Endothelial cell (in vitro differentiated cells): ENCODE measurements around the gene RORB. TPM values are rescaled to one million over a fixed set of nuclear protein-coding genes. Genes with fewer than 3 reads are reported as not detected.

Experiments
- DNase-seq: peaks from one replicate; pipeline ENCODE4 v3.0.0; 2021; ENCODE audit warnings: low spot score
- H3K27ac Mint-ChIP-seq: one replicate; pipeline ENCODE4 v1.8.0; 2021; ENCODE audit warnings: mixed read lengths, inconsistent platforms; ENCODE audit not compliant: unreplicated experiment
- H3K27me3 Mint-ChIP-seq: one replicate; pipeline ENCODE4 v1.8.0; 2021; ENCODE audit warnings: mild to moderate bottlenecking, moderate library complexity, mixed read lengths, inconsistent platforms; ENCODE audit not compliant: unreplicated experiment
- H3K36me3 Mint-ChIP-seq: one replicate; pipeline ENCODE4 v1.8.0; 2021; ENCODE audit warnings: mild to moderate bottlenecking, low read depth, mixed read lengths, inconsistent platforms; ENCODE audit not compliant: unreplicated experiment
- H3K4me1 Mint-ChIP-seq: one replicate; pipeline ENCODE4 v1.8.0; 2021; ENCODE audit warnings: mild to moderate bottlenecking, mixed read lengths, inconsistent platforms; ENCODE audit not compliant: unreplicated experiment
- H3K4me3 Mint-ChIP-seq: one replicate; pipeline ENCODE4 v1.8.0; 2021; ENCODE audit warnings: mild to moderate bottlenecking, mixed read lengths, inconsistent platforms; ENCODE audit not compliant: unreplicated experiment
- H3K9me3 Mint-ChIP-seq: one replicate; pipeline ENCODE4 v1.8.0; 2021; ENCODE audit warnings: mixed read lengths, inconsistent platforms; ENCODE audit not compliant: unreplicated experiment
- total RNA-seq: library from RNA; stranded (reverse); fragmentation: NEBNext Ultra II Directional; extraction: Animal tissue kit (Norgen Biotek cat#: 25700); gene quantifications from one replicate; pipeline ENCODE4 v1.2.1, GENCODE V29; 2021; ENCODE audit not compliant: unreplicated experiment
- TF ChIP-seq, protein P1 (sequence below): fragments of 200-600 bp; sonication (generic); IDR thresholded peaks from one replicate; pipeline ENCODE4 v1.5.0; 2021; ENCODE audit warnings: antibody characterized with exemption; ENCODE audit not compliant: unreplicated experiment

RORB gene
- total RNA-seq, 1 donor from 2014 or later = 0.51 TPM

GRCh38 chr9:74653410-74654080 is 156.4 kb downstream of the RORB start:
- DNase-seq = no peak

GRCh38 chr9:74662674-74663073 is 165.5 kb downstream of the RORB start:
- Mint-ChIP-seq H3K9me3 (no peaks in the 10 kb centered on the region), H3K27me3 (no peaks in the 10 kb centered on the region), H3K4me1 (no peaks in the 10 kb centered on the region), H3K36me3 (no peaks in the 10 kb centered on the region), H3K27ac (no peak overlapping the region), H3K4me3 (no peak overlapping the region)
- TF ChIP-seq, protein P1, sequence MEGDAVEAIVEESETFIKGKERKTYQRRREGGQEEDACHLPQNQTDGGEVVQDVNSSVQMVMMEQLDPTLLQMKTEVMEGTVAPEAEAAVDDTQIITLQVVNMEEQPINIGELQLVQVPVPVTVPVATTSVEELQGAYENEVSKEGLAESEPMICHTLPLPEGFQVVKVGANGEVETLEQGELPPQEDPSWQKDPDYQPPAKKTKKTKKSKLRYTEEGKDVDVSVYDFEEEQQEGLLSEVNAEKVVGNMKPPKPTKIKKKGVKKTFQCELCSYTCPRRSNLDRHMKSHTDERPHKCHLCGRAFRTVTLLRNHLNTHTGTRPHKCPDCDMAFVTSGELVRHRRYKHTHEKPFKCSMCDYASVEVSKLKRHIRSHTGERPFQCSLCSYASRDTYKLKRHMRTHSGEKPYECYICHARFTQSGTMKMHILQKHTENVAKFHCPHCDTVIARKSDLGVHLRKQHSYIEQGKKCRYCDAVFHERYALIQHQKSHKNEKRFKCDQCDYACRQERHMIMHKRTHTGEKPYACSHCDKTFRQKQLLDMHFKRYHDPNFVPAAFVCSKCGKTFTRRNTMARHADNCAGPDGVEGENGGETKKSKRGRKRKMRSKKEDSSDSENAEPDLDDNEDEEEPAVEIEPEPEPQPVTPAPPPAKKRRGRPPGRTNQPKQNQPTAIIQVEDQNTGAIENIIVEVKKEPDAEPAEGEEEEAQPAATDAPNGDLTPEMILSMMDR = no peak
- DNase-seq = no peak

More at GRCh38 chr9:74653410-74654080, 156.4 kb downstream of the RORB start:
- Mint-ChIP-seq H3K4me1 (no peaks in the 10 kb centered on the region), H3K9me3 (no peaks in the 10 kb centered on the region), H3K4me3 (no peak overlapping the region), H3K27me3 (no peaks in the 10 kb centered on the region), H3K27ac (no peak overlapping the region), H3K36me3 (no peaks in the 10 kb centered on the region)
- TF ChIP-seq, protein P1 = no peak

GRCh38 chr9:74663439-74663838 is 166.3 kb downstream of the RORB start:
- no peaks in the 10 kb centered on the region for H3K9me3 Mint-ChIP-seq
- no peak overlapping the region for H3K4me3 Mint-ChIP-seq
- no peaks in the 10 kb centered on the region for H3K27me3 Mint-ChIP-seq
- no peaks in the 10 kb centered on the region for H3K36me3 Mint-ChIP-seq
- no peaks in the 10 kb centered on the region for H3K4me1 Mint-ChIP-seq
- no peak overlapping the region for H3K27ac Mint-ChIP-seq
- TF ChIP-seq, protein P1 = no peak
- no peak for DNase-seq

DNA sequence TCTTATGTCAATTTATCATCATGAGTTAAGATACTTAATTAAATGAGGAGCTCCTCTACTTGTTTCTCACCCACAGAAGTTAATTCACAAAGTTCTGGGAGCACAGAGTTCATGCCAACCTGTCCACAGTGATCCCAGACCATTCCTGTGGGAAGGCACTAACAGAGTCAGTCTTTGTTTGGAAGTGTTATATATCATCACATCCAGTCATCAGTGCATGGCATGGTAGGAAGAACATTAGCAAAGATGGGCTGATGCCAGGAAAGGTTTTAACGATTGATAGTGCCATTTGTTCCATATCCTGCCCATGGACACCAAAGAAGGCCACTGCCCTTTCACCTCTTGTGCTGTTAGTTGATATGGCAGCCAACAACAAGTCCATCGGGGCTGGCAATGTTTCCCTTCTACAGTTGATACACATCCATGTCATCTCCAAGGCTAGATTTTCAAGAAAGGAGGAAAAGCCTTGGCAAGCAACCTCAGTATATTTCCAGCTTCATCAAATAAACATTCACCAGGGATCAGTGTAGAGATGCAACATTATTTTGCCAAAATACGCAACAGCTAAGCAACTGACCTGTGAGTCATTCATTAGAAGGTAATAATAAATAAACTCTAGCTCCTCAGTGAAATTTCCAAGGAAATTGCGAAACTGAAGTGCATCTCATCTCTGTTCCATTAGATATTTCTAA is 169.6 kb downstream of the RORB start:
- Mint-ChIP-seq H3K36me3 (no peaks in the 10 kb centered on the region), H3K27ac (no peak overlapping the region), H3K27me3 (no peaks in the 10 kb centered on the region), H3K4me1 (no peaks in the 10 kb centered on the region), H3K9me3 (no peaks in the 10 kb centered on the region), H3K4me3 (no peak overlapping the region)
- DNase-seq = no peak
- TF ChIP-seq, protein P1 = no peak

DNA sequence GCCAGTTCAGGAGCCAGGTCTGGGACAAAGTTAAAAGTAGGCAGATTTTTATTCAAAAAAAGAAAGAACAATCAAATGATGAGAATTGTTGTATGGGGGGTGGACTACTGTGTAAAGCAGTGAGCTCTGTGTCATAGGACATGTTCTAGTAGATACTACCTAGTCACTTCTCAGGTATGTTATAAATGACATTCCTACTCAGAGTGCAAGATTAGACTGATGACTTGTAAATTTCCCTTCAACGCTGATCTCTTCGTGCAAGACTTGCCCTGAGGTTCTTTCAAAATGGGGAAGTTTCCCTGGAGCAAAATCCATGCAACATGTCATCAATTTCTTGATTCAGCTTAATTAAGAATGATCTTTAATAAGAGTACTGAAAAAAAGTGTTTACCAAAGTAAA is 175.1 kb downstream of the RORB start:
- TF ChIP-seq, protein P1 = no peak
- DNase-seq = no peak
- Mint-ChIP-seq H3K4me1 (no peaks in the 10 kb centered on the region), H3K4me3 (no peak overlapping the region), H3K27ac (no peak overlapping the region), H3K27me3 (no peaks in the 10 kb centered on the region), H3K9me3 (no peaks in the 10 kb centered on the region), H3K36me3 (no peaks in the 10 kb centered on the region)
